AG04449 (cell line): ENCODE results near the gene SEMA5B.

ENCODE experiments used
- CTCF ChIA-PET: fragments of 350-600 bp; formaldehyde crosslinking; extraction: SDS; loops from one replicate; lab custom pipeline; 2021; ENCODE audit warnings: antibody characterized with exemption; lab: Yijun Ruan, JAX
- POLR2A ChIA-PET: fragments of 400-600, 350-600 bp; formaldehyde crosslinking; extraction: SDS; loops from one replicate; lab custom pipeline; 2020; ENCODE audit warnings: antibody characterized with exemption, inconsistent platforms; lab: Yijun Ruan, JAX
- DNase-seq: peaks from one replicate; pipeline ENCODE4 v3.0.0-alpha.2; 2010; ENCODE audit warnings: low read depth, low spot score
- H3K4me3 ChIP-seq: 2 replicates; pipeline ENCODE4 v1.5.1; 2011; ENCODE audit warnings: low read depth, mild to moderate bottlenecking, control low read depth, low read length
- TF ChIP-seq, protein P1 (sequence below): IDR thresholded peaks from one replicate; pipeline ENCODE4 v1.5.1; 2011; ENCODE audit warnings: mild to moderate bottlenecking, moderate library complexity, low read length, control low read depth, inconsistent platforms; ENCODE audit not compliant: insufficient read depth; ENCODE audit errors: missing control alignments

Gene SEMA5B

DNA sequence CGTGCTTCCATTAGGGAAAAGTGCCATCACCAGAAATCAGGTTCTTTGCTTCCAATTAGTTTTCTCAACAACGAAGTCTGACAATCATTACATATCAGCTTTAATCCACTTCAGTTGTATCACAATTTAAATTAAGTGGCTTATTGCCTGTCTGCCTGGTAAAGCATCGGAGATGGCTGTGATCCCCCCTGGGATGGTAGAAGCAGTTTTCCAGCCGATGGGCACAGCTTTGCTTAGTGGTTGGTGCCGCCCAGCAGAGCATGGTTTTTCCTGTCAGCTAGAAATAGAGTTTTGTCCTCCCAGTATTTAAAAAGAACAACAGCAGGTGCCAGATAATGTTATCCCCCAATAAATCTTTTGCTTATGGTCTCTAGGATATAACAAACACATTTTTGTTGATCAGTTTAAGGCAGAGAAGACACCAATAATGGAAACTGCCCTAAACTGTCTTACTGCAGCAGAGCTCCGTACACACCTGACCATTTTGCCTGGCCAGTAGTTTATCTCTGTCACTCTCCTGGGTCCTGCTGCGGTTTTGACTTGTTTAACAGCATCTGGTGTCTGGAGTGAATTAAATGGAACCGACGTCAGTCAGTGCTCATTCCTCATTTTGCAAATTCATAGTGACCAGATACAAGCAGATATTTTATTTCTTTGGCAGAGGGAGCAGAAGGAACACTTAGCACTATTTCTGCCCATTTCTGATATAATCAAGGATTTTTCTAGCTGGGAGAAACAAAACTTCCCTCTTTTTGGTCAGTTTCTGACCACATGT, 153.6 kb downstream of the SEMA5B start:
- H3K4me3 ChIP-seq: no peak overlapping the region
- DNase-seq: no peak
- ChIA-PET CTCF (no interaction called here), POLR2A (no interaction called here)
- TF ChIP-seq, protein P1, sequence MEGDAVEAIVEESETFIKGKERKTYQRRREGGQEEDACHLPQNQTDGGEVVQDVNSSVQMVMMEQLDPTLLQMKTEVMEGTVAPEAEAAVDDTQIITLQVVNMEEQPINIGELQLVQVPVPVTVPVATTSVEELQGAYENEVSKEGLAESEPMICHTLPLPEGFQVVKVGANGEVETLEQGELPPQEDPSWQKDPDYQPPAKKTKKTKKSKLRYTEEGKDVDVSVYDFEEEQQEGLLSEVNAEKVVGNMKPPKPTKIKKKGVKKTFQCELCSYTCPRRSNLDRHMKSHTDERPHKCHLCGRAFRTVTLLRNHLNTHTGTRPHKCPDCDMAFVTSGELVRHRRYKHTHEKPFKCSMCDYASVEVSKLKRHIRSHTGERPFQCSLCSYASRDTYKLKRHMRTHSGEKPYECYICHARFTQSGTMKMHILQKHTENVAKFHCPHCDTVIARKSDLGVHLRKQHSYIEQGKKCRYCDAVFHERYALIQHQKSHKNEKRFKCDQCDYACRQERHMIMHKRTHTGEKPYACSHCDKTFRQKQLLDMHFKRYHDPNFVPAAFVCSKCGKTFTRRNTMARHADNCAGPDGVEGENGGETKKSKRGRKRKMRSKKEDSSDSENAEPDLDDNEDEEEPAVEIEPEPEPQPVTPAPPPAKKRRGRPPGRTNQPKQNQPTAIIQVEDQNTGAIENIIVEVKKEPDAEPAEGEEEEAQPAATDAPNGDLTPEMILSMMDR: no peak

DNA sequence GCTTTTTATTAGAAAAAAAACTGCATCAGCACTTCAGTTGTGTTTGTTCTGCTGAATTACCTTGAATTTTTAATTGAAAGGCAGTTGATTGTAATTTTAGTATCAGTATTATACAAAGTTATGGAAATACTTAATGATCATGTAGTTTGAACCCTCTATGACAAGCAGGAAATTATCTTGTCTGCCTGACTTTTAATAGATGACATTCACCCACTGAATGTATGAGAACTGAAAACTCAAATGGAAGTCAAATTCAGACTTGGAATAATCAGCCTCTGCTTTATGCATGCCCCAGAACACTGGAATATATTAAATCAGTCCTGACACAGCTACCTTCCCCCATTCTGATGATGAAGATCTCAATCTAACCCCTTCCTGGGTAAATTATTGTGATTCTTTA, 159.2 kb downstream of the SEMA5B start:
- TF ChIP-seq, protein P1: no peak
- ChIA-PET POLR2A (no interaction called here), CTCF (no interaction called here)
- no peak overlapping the region for H3K4me3 ChIP-seq
- DNase-seq: no peak

DNA sequence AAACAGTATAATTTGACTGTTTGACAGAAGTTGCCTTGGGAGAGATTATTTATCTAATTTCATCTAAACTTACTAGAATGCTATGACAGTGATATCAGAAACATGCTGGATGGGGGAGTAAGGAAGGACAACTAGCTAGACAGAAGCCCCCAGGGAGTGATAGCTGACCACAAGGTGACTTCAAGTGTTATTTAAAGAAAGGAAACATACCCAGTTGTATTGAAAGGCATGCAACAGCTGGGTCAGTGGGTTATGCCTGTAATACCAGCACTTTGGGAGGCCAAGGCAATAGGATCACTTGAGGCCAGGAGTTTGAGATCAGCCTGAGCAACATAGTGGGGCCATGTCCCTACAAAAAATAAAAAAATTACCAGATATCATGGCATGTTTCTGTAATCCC, 163.1 kb downstream of the SEMA5B start:
- ChIA-PET CTCF (no interaction called here), POLR2A (no interaction called here)
- no peak for DNase-seq
- TF ChIP-seq, protein P1: no peak
- H3K4me3 ChIP-seq: no peak overlapping the region

DNA sequence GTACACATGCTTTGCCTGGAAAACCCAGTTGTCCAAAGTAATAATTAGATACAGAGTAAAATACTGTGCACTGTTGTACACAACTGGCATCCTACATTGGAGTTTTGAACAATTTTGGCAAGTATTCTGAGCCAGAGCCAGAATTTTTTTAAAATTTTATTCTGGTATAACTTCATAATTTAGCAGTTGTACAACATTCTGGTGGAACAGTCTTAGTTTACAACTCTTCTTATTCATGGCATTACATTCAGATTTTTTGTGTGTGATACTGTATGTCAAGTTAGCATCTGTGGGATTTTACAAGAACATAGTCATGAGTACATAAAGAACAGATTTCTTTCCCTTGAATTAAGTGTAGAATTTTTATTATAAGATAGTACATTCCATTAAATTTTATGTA, 165.2 kb downstream of the SEMA5B start:
- DNase-seq: no peak
- H3K4me3 ChIP-seq: no peak overlapping the region
- TF ChIP-seq, protein P1: no peak
- POLR2A ChIA-PET: no interaction called here
- CTCF ChIA-PET: no interaction called here
